Adipocyte (in vitro differentiated cells): ENCODE data around the gene MGARP.

Experiments
- DNase-seq: peaks from one replicate; pipeline ENCODE4 v3.0.0-alpha.2; 2015; ENCODE audit warnings: low read depth
- H3K27me3 ChIP-seq: replicated peaks from 2 replicates; pipeline ENCODE4 v1.7.0; 2013; ENCODE audit warnings: mild to moderate bottlenecking, low read length, moderate library complexity; ENCODE audit not compliant: control insufficient read depth, insufficient read depth
- H3K36me3 ChIP-seq: 2 replicates; pipeline ENCODE4 v1.7.0; 2013; ENCODE audit warnings: low read length, mild to moderate bottlenecking, moderate library complexity; ENCODE audit not compliant: control insufficient read depth, insufficient read depth, severe bottlenecking
- H3K4me1 ChIP-seq: 2 replicates; pipeline ENCODE4 v1.7.0; 2013; ENCODE audit warnings: mild to moderate bottlenecking, low read length, moderate library complexity; ENCODE audit not compliant: control insufficient read depth, insufficient read depth
- H3K4me3 ChIP-seq: 2 replicates; pipeline ENCODE4 v1.7.0; 2013; ENCODE audit warnings: mild to moderate bottlenecking, low read length, moderate library complexity
- H3K9ac ChIP-seq: 2 replicates; pipeline ENCODE4 v1.7.0; 2013; ENCODE audit warnings: mild to moderate bottlenecking, low read length, moderate library complexity
- H3K9me3 ChIP-seq: 2 replicates; pipeline ENCODE4 v1.7.0; 2013; ENCODE audit warnings: mild to moderate bottlenecking, low read length, moderate library complexity; ENCODE audit not compliant: control insufficient read depth

Gene MGARP

DNA sequence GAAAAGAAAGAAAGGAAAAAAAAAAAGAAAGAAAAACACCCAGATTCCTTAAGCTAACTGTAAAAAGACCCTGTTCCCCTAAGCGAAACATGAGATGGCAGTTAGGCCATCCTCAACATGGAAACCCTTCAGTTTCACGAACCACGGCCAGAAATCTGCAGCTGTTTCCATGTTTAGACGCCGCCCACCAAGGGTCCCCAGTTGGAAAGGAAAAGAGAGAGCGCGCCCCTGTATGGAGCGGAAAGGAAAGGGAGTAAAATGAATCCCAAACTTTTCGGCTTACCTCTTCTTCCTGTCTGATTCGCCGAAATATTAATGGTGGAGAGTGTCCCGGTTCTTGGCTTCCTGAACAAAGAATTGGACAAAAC, 38.3 kb downstream of the MGARP start:
- Histone ChIP-seq H3K4me3 (no peak overlapping the region), H3K36me3 (no peaks in the 10 kb centered on the region), H3K9ac (no peak overlapping the region), H3K9me3 (no peaks in the 10 kb centered on the region), H3K27me3 (no peaks in the 10 kb centered on the region), H3K4me1 (peaks cover 42% of the 10 kb centered on the region)
- DNase-seq: no peak

- H3K4me3 ChIP-seq: no peak overlapping the region
- no peak for DNase-seq
- H3K9ac ChIP-seq: no peak overlapping the region
- peaks cover 40% of the 10 kb centered on the region for H3K4me1 ChIP-seq
- no peaks in the 10 kb centered on the region for H3K36me3 ChIP-seq
- H3K9me3 ChIP-seq: no peaks in the 10 kb centered on the region
- H3K27me3 ChIP-seq: no peaks in the 10 kb centered on the region
Measured at GRCh38 chr4:139241086-139241783, 38.8 kb downstream of the MGARP start.

DNA sequence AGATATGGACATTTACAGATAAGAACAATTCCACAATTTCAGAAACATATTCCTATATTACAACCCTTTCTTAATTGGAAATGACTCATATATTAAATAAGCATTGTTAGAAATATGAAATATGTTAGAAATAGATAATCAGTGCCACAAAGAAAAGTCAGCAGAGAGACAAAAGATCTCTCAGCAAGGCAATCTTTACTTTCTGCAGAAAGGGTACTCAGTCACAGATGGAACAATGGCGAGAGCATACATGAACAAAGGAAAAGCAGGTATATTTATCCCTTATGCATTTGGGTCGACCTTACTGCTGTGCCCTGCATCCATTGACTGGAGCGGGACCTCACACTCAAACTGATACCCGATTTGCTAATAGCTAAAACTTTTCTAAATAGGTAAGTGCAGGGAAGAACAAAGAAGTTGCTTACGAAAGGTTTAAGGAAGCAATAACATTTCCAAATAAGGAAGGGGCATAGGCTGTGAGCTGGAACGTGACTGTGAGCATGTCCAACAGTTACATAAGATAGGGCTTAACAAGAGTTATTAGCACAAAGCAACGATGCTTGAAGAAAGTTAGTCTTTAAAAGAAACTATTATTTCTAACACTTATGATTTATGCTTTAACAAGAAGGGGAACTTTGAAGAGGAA, 40.8 kb downstream of the MGARP start:
- no peak for DNase-seq
- H3K9ac ChIP-seq: no peak overlapping the region
- no peaks in the 10 kb centered on the region for H3K36me3 ChIP-seq
- H3K4me3 ChIP-seq: no peak overlapping the region
- no peaks in the 10 kb centered on the region for H3K27me3 ChIP-seq
- peaks cover 22% of the 10 kb centered on the region for H3K4me1 ChIP-seq
- no peaks in the 10 kb centered on the region for H3K9me3 ChIP-seq

DNA sequence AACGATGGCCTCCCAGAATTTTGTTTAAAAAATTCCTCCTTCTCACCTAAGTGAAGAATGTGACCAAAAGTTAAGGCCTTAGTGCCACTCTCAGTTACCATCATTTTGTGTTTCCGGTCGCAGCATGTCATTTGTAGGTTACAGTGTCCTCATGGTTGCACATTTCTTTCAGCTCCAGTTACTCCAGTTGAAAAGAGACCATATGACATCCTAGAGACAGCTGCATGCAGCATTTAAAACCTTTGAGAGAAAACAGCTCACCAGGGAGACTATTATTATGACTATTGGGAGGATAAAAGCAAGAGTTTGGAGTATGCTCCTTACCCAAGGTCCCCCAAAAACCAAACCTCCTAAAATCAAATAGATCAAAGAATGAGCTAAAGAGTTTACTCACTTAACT, 45.8 kb downstream of the MGARP start:
- no peaks in the 10 kb centered on the region for H3K36me3 ChIP-seq
- DNase-seq: no peak
- no peaks in the 10 kb centered on the region for H3K9me3 ChIP-seq
- H3K27me3 ChIP-seq: no peaks in the 10 kb centered on the region
- H3K9ac ChIP-seq: no peak overlapping the region
- no peak overlapping the region for H3K4me3 ChIP-seq
- no peaks in the 10 kb centered on the region for H3K4me1 ChIP-seq

DNA sequence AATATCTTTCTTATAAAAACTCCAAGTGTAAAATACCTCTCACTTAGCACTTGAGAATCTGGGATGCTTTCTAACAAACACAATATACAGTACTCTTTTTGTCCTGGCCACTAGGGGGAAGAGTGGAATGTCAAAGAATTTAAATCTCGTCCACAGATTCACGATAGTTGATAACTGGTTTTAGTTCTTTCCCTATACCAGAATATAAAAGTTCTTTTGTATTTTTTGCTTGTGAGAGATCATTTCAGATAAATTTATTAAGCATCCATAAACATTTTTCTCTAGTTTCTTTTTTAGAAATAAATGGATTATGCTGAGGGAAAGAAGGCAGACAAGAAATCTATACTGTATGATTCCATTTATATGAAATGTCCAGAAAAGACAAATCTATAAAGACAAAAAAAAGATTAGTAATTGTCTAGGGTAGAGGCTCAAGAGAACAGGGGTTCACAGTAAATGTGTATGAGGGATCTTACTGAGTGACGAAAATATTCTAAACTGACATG, 50.4 kb downstream of the MGARP start:
- Histone ChIP-seq H3K27me3 (no peaks in the 10 kb centered on the region), H3K9ac (peak overlapping the region; percentile 42), H3K4me1 (no peaks in the 10 kb centered on the region), H3K9me3 (no peaks in the 10 kb centered on the region), H3K4me3 (no peak overlapping the region), H3K36me3 (no peaks in the 10 kb centered on the region)
- peak; percentile 89 for DNase-seq

- no peak for DNase-seq
Measured at GRCh38 chr4:139227729-139228404, 52.2 kb downstream of the MGARP start.

DNA sequence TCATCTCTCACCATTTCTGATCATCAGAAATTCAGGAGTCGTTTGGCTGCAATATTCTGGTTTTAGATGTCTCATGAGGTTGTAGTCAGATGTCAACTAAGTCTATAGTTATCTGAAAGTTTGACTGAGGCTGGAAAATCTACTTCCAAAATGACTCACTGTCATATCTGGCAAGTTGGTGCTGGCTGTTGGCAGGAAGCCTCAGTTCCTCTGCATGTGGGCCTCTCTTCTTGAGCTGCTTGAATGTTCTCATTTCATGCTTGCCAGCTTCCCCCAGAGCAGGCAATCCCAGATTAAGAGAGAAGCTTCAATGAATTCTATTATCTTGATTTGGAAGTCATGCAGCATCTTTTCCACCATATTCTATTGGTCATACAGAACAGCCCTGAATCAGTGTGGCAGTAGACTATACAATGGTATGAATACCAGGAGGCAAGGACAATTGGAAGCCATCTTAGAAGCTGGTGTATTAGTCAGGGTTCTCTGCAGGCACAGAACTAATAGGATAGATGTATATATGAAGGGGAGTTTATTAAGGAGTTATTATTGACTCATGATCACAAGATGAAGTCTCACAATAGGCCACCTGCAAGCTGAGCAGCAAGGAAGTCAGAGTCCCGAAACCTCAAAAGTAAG, 56.2 kb downstream of the MGARP start:
- Histone ChIP-seq H3K36me3 (no peaks in the 10 kb centered on the region), H3K9me3 (peaks cover 4% of the 10 kb centered on the region), H3K27me3 (no peaks in the 10 kb centered on the region), H3K4me3 (no peak overlapping the region), H3K9ac (no peak overlapping the region), H3K4me1 (no peaks in the 10 kb centered on the region)
- DNase-seq: no peak

More at GRCh38 chr4:139227729-139228404, 52.2 kb downstream of the MGARP start:
- Histone ChIP-seq H3K4me3 (no peak overlapping the region), H3K9ac (no peak overlapping the region), H3K9me3 (peaks cover 4% of the 10 kb centered on the region), H3K4me1 (no peaks in the 10 kb centered on the region), H3K27me3 (no peaks in the 10 kb centered on the region), H3K36me3 (no peaks in the 10 kb centered on the region)

DNA sequence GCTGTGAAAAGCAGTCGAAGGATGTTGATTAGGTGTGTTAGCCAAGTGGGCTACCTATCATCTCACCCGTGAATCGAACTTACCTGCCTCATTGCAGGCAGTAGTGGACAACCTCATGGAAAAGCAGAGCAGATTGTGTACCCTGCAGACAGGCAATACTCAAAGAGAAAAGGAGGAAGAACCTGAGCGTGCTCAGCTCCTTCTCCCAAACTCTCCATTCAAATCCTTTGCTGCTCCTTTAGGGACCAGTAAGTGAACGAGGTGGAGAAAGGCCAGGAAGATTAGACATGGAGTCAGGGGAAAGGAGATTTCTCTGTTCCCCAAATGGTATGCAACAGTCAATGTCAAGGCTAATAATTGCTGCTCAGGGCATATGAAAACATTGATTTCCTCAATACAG, 57.8 kb downstream of the MGARP start:
- no peak for DNase-seq
- Histone ChIP-seq H3K9me3 (peaks cover 4% of the 10 kb centered on the region), H3K4me3 (no peak overlapping the region), H3K9ac (no peak overlapping the region), H3K4me1 (no peaks in the 10 kb centered on the region), H3K36me3 (no peaks in the 10 kb centered on the region), H3K27me3 (no peaks in the 10 kb centered on the region)

DNA sequence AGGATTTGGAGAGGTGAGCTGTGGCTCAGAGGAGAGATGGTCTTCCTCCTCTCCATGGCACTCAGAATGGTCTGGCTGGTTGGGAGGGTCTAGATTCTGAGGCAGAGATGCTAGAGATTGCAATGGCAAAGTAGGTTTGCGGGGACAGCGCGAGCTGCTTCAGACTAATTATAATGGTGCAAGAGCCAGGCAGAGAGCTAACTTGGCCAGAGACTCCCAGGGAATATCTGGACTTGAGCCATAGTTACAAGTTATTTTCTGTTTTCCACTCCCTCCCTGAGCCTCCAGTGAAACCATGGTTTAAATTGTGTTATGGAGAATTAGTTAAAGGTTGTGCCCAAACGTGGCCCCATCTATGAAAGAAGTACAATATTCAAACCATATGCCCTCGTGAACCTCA, 58.3 kb downstream of the MGARP start:
- Histone ChIP-seq H3K4me1 (no peaks in the 10 kb centered on the region), H3K27me3 (no peaks in the 10 kb centered on the region), H3K4me3 (no peak overlapping the region), H3K9ac (no peak overlapping the region), H3K36me3 (no peaks in the 10 kb centered on the region), H3K9me3 (peaks cover 4% of the 10 kb centered on the region)
- DNase-seq: no peak

DNA sequence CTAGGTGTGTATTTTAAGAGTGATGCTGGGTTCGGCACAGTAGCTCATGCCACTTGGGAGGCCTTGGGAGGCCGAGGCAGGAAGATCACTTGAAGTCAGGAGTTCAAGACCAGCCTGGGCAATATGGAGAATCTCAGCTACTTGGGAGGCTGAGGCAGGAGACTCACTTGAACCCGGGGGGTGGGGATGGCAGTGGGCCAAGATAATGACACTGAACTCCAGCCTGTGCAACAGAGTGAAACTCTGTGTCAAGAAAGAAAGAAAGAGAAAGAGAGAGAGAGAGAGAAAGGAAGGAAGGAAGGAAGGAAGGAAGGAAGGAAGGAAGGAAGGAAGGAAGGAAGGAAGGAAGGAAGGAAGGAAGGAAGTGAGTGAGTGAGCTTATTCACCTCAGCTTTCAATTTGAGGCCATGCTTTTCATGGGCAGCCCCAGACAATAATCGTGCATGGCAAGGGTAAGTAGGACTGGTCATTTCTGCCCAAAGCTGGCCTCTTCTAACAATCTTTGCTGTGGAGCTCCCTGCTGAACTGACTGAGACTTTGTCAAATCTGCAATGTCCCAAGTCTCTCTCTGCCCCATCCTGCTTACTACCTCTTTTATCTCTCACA, 60.5 kb downstream of the MGARP start:
- no peaks in the 10 kb centered on the region for H3K27me3 ChIP-seq
- no peaks in the 10 kb centered on the region for H3K4me1 ChIP-seq
- H3K4me3 ChIP-seq: no peak overlapping the region
- no peaks in the 10 kb centered on the region for H3K36me3 ChIP-seq
- no peak overlapping the region for H3K9ac ChIP-seq
- no peak for DNase-seq
- peaks cover 4% of the 10 kb centered on the region for H3K9me3 ChIP-seq
